H1 (cell line): Measurements from ENCODE around the gene HPGDS. TPM values are rescaled to one million over a fixed set of nuclear protein-coding genes. Genes with fewer than 3 reads are reported as not detected.
"Not testable (repeated sequence)": the region's sequence is repeated elsewhere in the genome, so short reads cannot be mapped to it uniquely, and the experiment has no call there.

ENCODE experiments used
- CTCF ChIA-PET: fragments of 300-600 bp; sonication (Branson Sonifier 250); formaldehyde crosslinking; loops from one replicate; lab custom pipeline; 2021; ENCODE audit not compliant: partially characterized antibody; lab: Charles Lee
- POLR2A ChIA-PET: fragments of 300-600 bp; sonication (Branson Sonifier 250); formaldehyde crosslinking; loops from one replicate; lab custom pipeline; 2021; ENCODE audit warnings: inconsistent platforms; ENCODE audit not compliant: partially characterized antibody; lab: Charles Lee
- DNase-seq, 2 experiments: peaks; one replicate each; pipeline versions ENCODE4 v3.0.0 to v3.0.0-alpha.2; 2010 to 2022; ENCODE audit warnings: low spot score in 2 of 2, low read depth in 1 of 2, mixed read lengths in 1 of 2
- FAIRE-seq: peaks from 2 replicates; lab custom pipeline; 2011; peaks lifted over from hg19 to GRCh38; lab: Jason Lieb, UNC
- H2AFZ ChIP-seq: 2 replicates; pipeline ENCODE4 v1.8.1; 2012; ENCODE audit warnings: low read length, inconsistent platforms
- H2AK5ac ChIP-seq: 2 replicates; pipeline ENCODE4 v1.6.1; 2013; ENCODE audit warnings: low read depth, low read length
- H2BK120ac ChIP-seq: replicated peaks from 2 replicates; pipeline ENCODE3; 2013; ENCODE audit warnings: low read depth, low read length, inconsistent platforms
- H2BK12ac ChIP-seq: 2 replicates; pipeline ENCODE4 v1.6.1; 2013; ENCODE audit warnings: low read depth, low read length
- H2BK15ac ChIP-seq: 2 replicates; pipeline ENCODE4 v1.6.1; 2013; ENCODE audit warnings: low read length
- H2BK20ac ChIP-seq: 2 replicates; pipeline ENCODE4 v1.6.1; 2013; ENCODE audit warnings: low read length
- H2BK5ac ChIP-seq: 2 replicates; pipeline ENCODE4 v1.6.1; 2013; ENCODE audit warnings: low read depth, low read length
- H3K14ac ChIP-seq: 2 replicates; pipeline ENCODE4 v1.6.1; 2013; ENCODE audit warnings: inconsistent platforms; ENCODE audit not compliant: insufficient read length
- H3K18ac ChIP-seq: 2 replicates; pipeline ENCODE4 v1.6.1; 2013; ENCODE audit warnings: low read length; ENCODE audit errors: extremely low read depth
- H3K23ac ChIP-seq: 2 replicates; pipeline ENCODE4 v1.6.1; 2013; ENCODE audit warnings: inconsistent platforms; ENCODE audit not compliant: insufficient read length
- H3K23me2 ChIP-seq: 2 replicates; pipeline ENCODE4 v1.6.1; 2013; ENCODE audit warnings: low read depth, low read length
- H3K27ac ChIP-seq: 2 replicates; pipeline ENCODE4 v1.6.1; 2011; ENCODE audit warnings: low read depth, low read length, inconsistent platforms
- H3K27me3 ChIP-seq, 4 experiments: replicated peaks in 1 of 4; 1 replicate in 1 of 4; 2 replicates in 3 of 4; pipeline versions ENCODE4 v1.6.1 to v1.8.1; 2011 to 2013; ENCODE audit warnings: low read length in 3 of 4, mild to moderate bottlenecking in 3 of 4, inconsistent platforms in 2 of 4, mixed read lengths in 2 of 4, moderate library complexity in 1 of 4; ENCODE audit not compliant: control insufficient read depth in 3 of 4, insufficient read depth in 3 of 4; ENCODE audit errors: extremely low read depth in 1 of 4
- H3K36me3 ChIP-seq, 4 experiments: 2 replicates each; pipeline versions ENCODE4 v1.6.1 to v1.8.1; 2011 to 2013; ENCODE audit warnings: mild to moderate bottlenecking in 4 of 4, low read length in 3 of 4, moderate library complexity in 2 of 4, control low read depth in 1 of 4, inconsistent platforms in 1 of 4; ENCODE audit not compliant: insufficient read depth in 4 of 4, control insufficient read depth in 2 of 4
- H3K4ac ChIP-seq: replicated peaks from 2 replicates; pipeline ENCODE3; 2013; ENCODE audit warnings: low read length, low read depth, mixed read lengths, inconsistent platforms; ENCODE audit not compliant: insufficient read length
- H3K4me1 ChIP-seq, 4 experiments: replicated peaks in 1 of 4; 1 replicate in 1 of 4; 2 replicates in 3 of 4; pipeline versions ENCODE4 v1.6.1 to v1.8.1; 2011 to 2013; ENCODE audit warnings: low read length in 3 of 4, inconsistent platforms in 2 of 4, mixed read lengths in 1 of 4; ENCODE audit not compliant: insufficient read depth in 4 of 4, control insufficient read depth in 3 of 4
- H3K4me2 ChIP-seq, 2 experiments: 2 replicates each; pipeline versions ENCODE4 v1.6.1 to v1.8.1; 2011 to 2013; ENCODE audit warnings: low read depth in 2 of 2, low read length in 2 of 2, control low read depth in 1 of 2, inconsistent platforms in 1 of 2, mild to moderate bottlenecking in 1 of 2; ENCODE audit not compliant: insufficient read depth in 1 of 2
- H3K4me3 ChIP-seq, 4 experiments: fragments of 200-600, 300-600 bp in 1 of 4; sonication (generic), shearing (Covaris generic), sonication (Bioruptor Twin) in 1 of 4; 2 replicates each; pipeline versions ENCODE4 v1.5.1 to v1.8.1; 2011 to 2016; ENCODE audit warnings: low read length in 4 of 4, low read depth in 3 of 4, control low read depth in 2 of 4, inconsistent platforms in 2 of 4, mild to moderate bottlenecking in 2 of 4, mixed read lengths in 1 of 4, moderate library complexity in 1 of 4; ENCODE audit not compliant: insufficient read depth in 2 of 4; ENCODE audit errors: extremely low read depth in 1 of 4
- H3K56ac ChIP-seq: replicated peaks from 2 replicates; pipeline ENCODE3; 2013; ENCODE audit warnings: low read depth, mild to moderate bottlenecking, mixed read lengths, low read length, inconsistent platforms; ENCODE audit not compliant: insufficient read length
- H3K79me1 ChIP-seq: 2 replicates; pipeline ENCODE4 v1.6.1; 2013; ENCODE audit warnings: low read depth, low read length, control low read depth
- H3K79me2 ChIP-seq, 2 experiments: 2 replicates each; pipeline versions ENCODE4 v1.6.1 to v1.8.1; 2012 to 2013; ENCODE audit warnings: low read length in 2 of 2, mild to moderate bottlenecking in 2 of 2, inconsistent platforms in 1 of 2; ENCODE audit not compliant: insufficient read depth in 2 of 2, control insufficient read depth in 1 of 2
- H3K9ac ChIP-seq, 4 experiments: replicated peaks in 1 of 4; 1 replicate in 1 of 4; 2 replicates in 3 of 4; pipeline versions ENCODE4 v1.6.1 to v1.8.1; 2011 to 2013; ENCODE audit warnings: low read depth in 3 of 4, low read length in 3 of 4, control low read depth in 2 of 4, mild to moderate bottlenecking in 2 of 4, moderate library complexity in 2 of 4, inconsistent platforms in 1 of 4; ENCODE audit errors: extremely low read depth in 1 of 4
- H3K9me3 ChIP-seq, 2 experiments: 2 replicates each; pipeline versions ENCODE4 v1.6.1 to v1.8.1; 2012 to 2013; ENCODE audit warnings: mild to moderate bottlenecking in 2 of 2, moderate library complexity in 2 of 2, control low read depth in 1 of 2, inconsistent platforms in 1 of 2, low read depth in 1 of 2, low read length in 1 of 2, mixed read lengths in 1 of 2; ENCODE audit not compliant: insufficient read depth in 2 of 2
- H4K20me1 ChIP-seq, 2 experiments: replicated peaks in 1 of 2; 2 replicates each; pipeline versions ENCODE3 to v1.8.1; 2011 to 2013; ENCODE audit warnings: inconsistent platforms in 2 of 2, low read length in 2 of 2, mild to moderate bottlenecking in 1 of 2; ENCODE audit not compliant: insufficient read depth in 2 of 2, control insufficient read depth in 1 of 2
- H4K5ac ChIP-seq: 2 replicates; pipeline ENCODE4 v1.6.1; 2013; ENCODE audit warnings: low read length, low read depth, mixed read lengths, inconsistent platforms; ENCODE audit not compliant: insufficient read length
- H4K8ac ChIP-seq: 2 replicates; pipeline ENCODE4 v1.8.0; 2013; ENCODE audit warnings: mild to moderate bottlenecking, moderate library complexity, low read length, inconsistent platforms; ENCODE audit not compliant: insufficient read depth; ENCODE audit errors: extremely low read depth
- H4K91ac ChIP-seq: replicated peaks from 2 replicates; pipeline ENCODE3; 2013; ENCODE audit warnings: low read length, mixed read lengths, inconsistent platforms; ENCODE audit not compliant: insufficient read length
- BACH1 ChIP-seq: IDR thresholded peaks from 2 replicates; pipeline ENCODE4 v1.6.1; 2012; ENCODE audit warnings: low read length, improper control_type of control experiment
- CHD1 ChIP-seq: IDR thresholded peaks from 2 replicates; pipeline ENCODE4 v1.6.1; 2012; ENCODE audit warnings: low read depth, low read length, improper control_type of control experiment
- CREB1 ChIP-seq: IDR thresholded peaks from 2 replicates; pipeline ENCODE4 v1.6.1; 2012; ENCODE audit warnings: inconsistent platforms
- E2F6 ChIP-seq: IDR thresholded peaks from 2 replicates; pipeline ENCODE4 v1.6.1; 2012; ENCODE audit warnings: inconsistent platforms
- EP300 ChIP-seq, 2 experiments: IDR thresholded peaks; 1 replicate in 1 of 2; 2 replicates in 1 of 2; pipeline ENCODE4 v1.6.1; 2011 to 2012; ENCODE audit warnings: low read depth in 2 of 2, low read length in 2 of 2, mild to moderate bottlenecking in 2 of 2, borderline replicate concordance in 1 of 2, inconsistent platforms in 1 of 2, moderate library complexity in 1 of 2
- WGBS, 2 experiments: shearing (Covaris generic) in 1 of 2; methylation state at CpG; one replicate each; pipeline versions ENCODE4 v1.1.6 to v1.1.7; 2013 to 2015; ENCODE audit warnings: low lambda C conversion rate in 2 of 2, mixed read lengths in 2 of 2, inconsistent platforms in 1 of 2, low coverage in 1 of 2, missing lambda C conversion rate in 1 of 2; ENCODE audit not compliant: insufficient replicate concordance in 2 of 2, insufficient coverage in 1 of 2, insufficient read length in 1 of 2; ENCODE audit errors: extremely low coverage in 1 of 2, missing lambda C conversion rate in 1 of 2; 5-methylcytosine and 5-hydroxymethylcytosine counted together
- polyA plus RNA-seq, 7 experiments: library from polyadenylated mRNA; depleted of rRNA in 3 of 7; stranded (reverse) in 5 of 7; unstranded in 2 of 7; fragments of >200 nt in 5 of 7; fragments of 200-250 nt in 2 of 7; gene quantifications; 1 replicate in 5 of 7; 2 replicates in 1 of 7; 4 replicates in 1 of 7; pipeline versions ENCODE4 v1.2.1 to v1.2.3, GENCODE V29; 2011 to 2013; ENCODE audit warnings: missing spikeins in 2 of 7, mixed read lengths in 2 of 7
- total RNA-seq: library from RNA; stranded (reverse); fragmentation: NEBNext Ultra II Directional; extraction: Animal tissue kit (Norgen Biotek cat#: 25700); gene quantifications from 2 replicates; pipeline ENCODE4 v1.2.1, GENCODE V29; 2021

HPGDS gene
- total and polyA plus RNA-seq, 2 of the 8 experiments (the other 6 are each of a cell fraction or from before 2014, with no cell fraction given): not detected

GRCh38 chr4:94298725-94299252, 43.8 kb downstream of the HPGDS start (continued):
- TF ChIP-seq CHD1 (no peak), EP300 (IDR thresholded peaks at IDR 0.05; ENCODE audit: borderline replicate concordance in 1 of 2, low read depth in 2 of 2, low read length in 2 of 2) (no peak), BACH1 (no peak), E2F6 (no peak), CREB1 (no peak)

- H4K91ac ChIP-seq, H2AFZ ChIP-seq, H2BK15ac ChIP-seq, H3K79me2 ChIP-seq, POLR2A ChIA-PET, H2BK120ac ChIP-seq, H3K4me3 ChIP-seq, H3K79me1 ChIP-seq, FAIRE-seq, H3K36me3 ChIP-seq, H2BK12ac ChIP-seq, H3K27ac ChIP-seq, H3K56ac ChIP-seq, H3K23ac ChIP-seq, H2AK5ac ChIP-seq, H3K14ac ChIP-seq, H4K5ac ChIP-seq, H3K18ac ChIP-seq, H3K4me1 ChIP-seq, H3K4ac ChIP-seq, H3K9ac ChIP-seq, H2BK20ac ChIP-seq, H4K8ac ChIP-seq, H2BK5ac ChIP-seq, H3K27me3 ChIP-seq, DNase-seq, H3K9me3 ChIP-seq, H3K23me2 ChIP-seq, CTCF ChIA-PET, H4K20me1 ChIP-seq, H3K4me2 ChIP-seq: not testable (repeated sequence)
- WGBS, 2 experiments: 88% methylated on average over 6 of the region's 6 CpGs; no CpG with 5 or more reads in 1 of the 2 experiments
Observed at GRCh38 chr4:94295473-94295872, 47.2 kb downstream of the HPGDS start.
